Panc1 (cell line): Measurements from ENCODE around the gene LRCH1. TPM values are rescaled to one million over a fixed set of nuclear protein-coding genes. Genes with fewer than 3 reads are reported as not detected.

Source experiments
- ATAC-seq: fragments of 200-7000 bp; cut with Tn5 transposase; 2 replicates; pipeline ENCODE4 v1.9.1; 2020; ENCODE audit warnings: mild to moderate bottlenecking, moderate library complexity
- BruUV-seq: library from RNA; stranded (reverse); fragments of 400-500 nt; replicated peaks from 2 replicates; lab custom pipeline; 2021; lab: Mats Ljungman, UMichigan
- CTCF ChIA-PET: fragments of 300-600 bp; sonication (Branson Sonifier 250); formaldehyde crosslinking; loops from one replicate; lab custom pipeline; 2022; ENCODE audit warnings: antibody characterized with exemption; lab: Charles Lee
- POLR2A ChIA-PET: fragments of 300-600 bp; sonication (Branson Sonifier 250); formaldehyde crosslinking; loops from one replicate; lab custom pipeline; 2022; ENCODE audit warnings: antibody characterized with exemption; lab: Charles Lee
- DNase-seq: peaks from one replicate; pipeline ENCODE4 v3.0.0-alpha.2; 2010; ENCODE audit warnings: low read depth, low spot score
- H3K27ac ChIP-seq: 2 replicates; pipeline ENCODE4 v1.5.1; 2011; ENCODE audit warnings: mild to moderate bottlenecking, low read length, inconsistent platforms
- H3K27me3 ChIP-seq: fragments of 200-500 bp; sonication (Bioruptor generic); 2 replicates; pipeline ENCODE4 v1.6.0; 2014; ENCODE audit warnings: low read length, inconsistent platforms; ENCODE audit not compliant: control insufficient read depth, insufficient read depth
- H3K36me3 ChIP-seq: fragments of 200-500 bp; sonication (Bioruptor generic); 2 replicates; pipeline ENCODE4 v1.5.1; 2014; ENCODE audit warnings: inconsistent platforms, mild to moderate bottlenecking, low read length, moderate library complexity; ENCODE audit not compliant: control insufficient read depth, insufficient read depth
- H3K4me1 ChIP-seq: 2 replicates; pipeline ENCODE4 v1.5.1; 2011; ENCODE audit warnings: inconsistent platforms, mild to moderate bottlenecking, low read length, moderate library complexity; ENCODE audit not compliant: control insufficient read depth, insufficient read depth
- H3K4me3 ChIP-seq, 2 experiments: 2 replicates each; pipeline ENCODE4 v1.5.1; 2011 to 2012; ENCODE audit warnings: low read depth in 2 of 2, low read length in 2 of 2, mild to moderate bottlenecking in 2 of 2, inconsistent platforms in 1 of 2, moderate library complexity in 1 of 2
- H3K9me3 ChIP-seq: fragments of 200-500 bp; sonication (Bioruptor generic); 2 replicates; pipeline ENCODE4 v1.5.1; 2014; ENCODE audit warnings: low read depth, mild to moderate bottlenecking, inconsistent platforms, low read length, moderate library complexity; ENCODE audit not compliant: control insufficient read depth, insufficient read depth
- POLR2AphosphoS5 ChIP-seq: IDR thresholded peaks from 2 replicates; pipeline ENCODE4 v1.6.1; 2012; ENCODE audit warnings: mild to moderate bottlenecking, low read depth, low read length, moderate library complexity
- SIN3A ChIP-seq: IDR thresholded peaks from 2 replicates; pipeline ENCODE4 v1.6.1; 2012; ENCODE audit warnings: low read depth, mild to moderate bottlenecking, low read length, moderate library complexity, borderline replicate concordance; ENCODE audit not compliant: insufficient read depth
- TCF7L2 ChIP-seq: IDR thresholded peaks from 2 replicates; pipeline ENCODE4 v1.6.1; 2011; ENCODE audit warnings: mild to moderate bottlenecking, low read depth, low read length, inconsistent platforms
- in situ Hi-C: cut with HindIII; loops from 2 replicates; pipeline ENCODE4 v1.10.0; 2016; ENCODE audit warnings: low sequenced_read_pairs, low pct_unique_long_range_greater_than_20kb
- intact Hi-C: fragments of 100-400 bp; cut with micrococcal nuclease; formaldehyde crosslinking; loops from one replicate; pipeline ENCODE4 v1.10.0; 2022; ENCODE audit not compliant: unreplicated experiment
- total RNA-seq: library from RNA; stranded (reverse); gene quantifications from one replicate; pipeline ENCODE4 v1.2.1, GENCODE V29; 2021; ENCODE audit not compliant: unreplicated experiment
- TF ChIP-seq, protein P1 (sequence below), 2 experiments: IDR thresholded peaks; 2 replicates each; pipeline ENCODE4 v1.6.1; 2011 to 2012; ENCODE audit warnings: low read depth in 2 of 2, control low read depth in 1 of 2, low read length in 1 of 2, mild to moderate bottlenecking in 1 of 2, moderate library complexity in 1 of 2; ENCODE audit not compliant: insufficient read depth in 1 of 2
- TF ChIP-seq, protein P2 (sequence below): fragments of 450-650 bp; IDR thresholded peaks from 2 replicates; pipeline ENCODE4 v1.5.1; 2017; ENCODE audit warnings: mild to moderate bottlenecking

The LRCH1 gene
- total RNA-seq, 1 experiment from 2014 or later = 7.9 TPM

DNA sequence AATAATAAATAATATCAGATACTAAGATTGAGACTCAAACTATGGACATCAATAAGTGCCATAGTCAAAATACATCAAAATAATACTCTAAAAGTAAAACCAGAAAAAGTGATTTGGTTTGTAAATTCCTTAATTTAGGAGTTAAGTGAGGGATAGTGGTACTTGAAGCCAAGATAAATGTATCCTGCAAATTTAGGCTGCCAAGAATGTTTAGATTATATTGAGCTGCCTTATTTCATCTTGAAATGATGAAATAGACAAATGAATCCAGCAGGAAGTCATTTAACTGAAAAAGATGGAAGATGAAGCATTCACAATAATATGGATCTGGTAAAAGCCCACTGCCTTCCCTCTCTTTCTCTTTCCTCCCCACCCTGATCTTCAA, 112.3 kb downstream of the LRCH1 start:
- no peak overlapping the region for H3K27ac ChIP-seq

DNA sequence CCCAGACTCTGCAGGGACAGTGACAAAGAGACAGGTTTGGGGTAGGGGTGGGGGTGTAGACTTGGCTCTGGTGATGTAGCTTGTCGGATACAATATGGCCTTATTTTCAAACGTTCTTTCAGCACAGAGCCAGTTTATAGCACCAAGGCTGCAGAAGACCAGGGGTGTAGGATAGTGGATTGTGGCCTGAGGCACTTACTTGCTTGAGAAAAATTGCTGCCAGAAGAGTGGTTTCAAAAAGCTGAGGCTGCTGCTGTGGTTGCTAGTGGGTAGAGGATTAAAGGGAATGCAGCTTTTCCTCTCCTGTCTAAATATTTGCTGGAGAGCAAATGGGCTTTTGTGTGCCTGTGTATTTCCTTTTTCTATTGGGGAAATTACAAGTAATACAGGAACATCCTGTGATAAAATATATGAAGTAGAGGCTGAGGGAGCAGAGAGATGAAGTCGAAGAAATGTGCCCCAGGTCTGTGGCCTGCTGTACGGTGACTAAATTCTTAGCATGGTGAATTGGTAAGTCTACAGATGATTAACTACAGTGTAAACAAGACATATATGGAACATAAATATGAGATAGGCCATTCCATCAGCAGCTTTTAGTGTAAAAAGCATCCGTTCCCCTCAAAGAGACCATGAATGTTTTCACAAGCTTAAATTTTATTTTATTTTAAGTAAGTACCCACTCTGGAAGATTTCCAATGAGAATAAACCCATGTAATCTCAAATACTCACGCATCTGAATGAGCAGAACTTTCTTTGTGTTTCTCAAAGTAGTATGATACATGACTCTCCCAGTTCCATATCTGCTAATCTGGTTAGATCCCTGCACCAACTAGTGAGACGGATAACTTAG, 112.9 kb downstream of the LRCH1 start:
- H3K4me3 ChIP-seq = no peak overlapping the region
- TF ChIP-seq, protein P1, sequence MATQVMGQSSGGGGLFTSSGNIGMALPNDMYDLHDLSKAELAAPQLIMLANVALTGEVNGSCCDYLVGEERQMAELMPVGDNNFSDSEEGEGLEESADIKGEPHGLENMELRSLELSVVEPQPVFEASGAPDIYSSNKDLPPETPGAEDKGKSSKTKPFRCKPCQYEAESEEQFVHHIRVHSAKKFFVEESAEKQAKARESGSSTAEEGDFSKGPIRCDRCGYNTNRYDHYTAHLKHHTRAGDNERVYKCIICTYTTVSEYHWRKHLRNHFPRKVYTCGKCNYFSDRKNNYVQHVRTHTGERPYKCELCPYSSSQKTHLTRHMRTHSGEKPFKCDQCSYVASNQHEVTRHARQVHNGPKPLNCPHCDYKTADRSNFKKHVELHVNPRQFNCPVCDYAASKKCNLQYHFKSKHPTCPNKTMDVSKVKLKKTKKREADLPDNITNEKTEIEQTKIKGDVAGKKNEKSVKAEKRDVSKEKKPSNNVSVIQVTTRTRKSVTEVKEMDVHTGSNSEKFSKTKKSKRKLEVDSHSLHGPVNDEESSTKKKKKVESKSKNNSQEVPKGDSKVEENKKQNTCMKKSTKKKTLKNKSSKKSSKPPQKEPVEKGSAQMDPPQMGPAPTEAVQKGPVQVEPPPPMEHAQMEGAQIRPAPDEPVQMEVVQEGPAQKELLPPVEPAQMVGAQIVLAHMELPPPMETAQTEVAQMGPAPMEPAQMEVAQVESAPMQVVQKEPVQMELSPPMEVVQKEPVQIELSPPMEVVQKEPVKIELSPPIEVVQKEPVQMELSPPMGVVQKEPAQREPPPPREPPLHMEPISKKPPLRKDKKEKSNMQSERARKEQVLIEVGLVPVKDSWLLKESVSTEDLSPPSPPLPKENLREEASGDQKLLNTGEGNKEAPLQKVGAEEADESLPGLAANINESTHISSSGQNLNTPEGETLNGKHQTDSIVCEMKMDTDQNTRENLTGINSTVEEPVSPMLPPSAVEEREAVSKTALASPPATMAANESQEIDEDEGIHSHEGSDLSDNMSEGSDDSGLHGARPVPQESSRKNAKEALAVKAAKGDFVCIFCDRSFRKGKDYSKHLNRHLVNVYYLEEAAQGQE (IDR thresholded peaks at IDR 0.05; ENCODE audit: insufficient read depth in 1 of 2, low read depth in 2 of 2, low read length in 1 of 2) = no peak
- TF ChIP-seq, protein P2, sequence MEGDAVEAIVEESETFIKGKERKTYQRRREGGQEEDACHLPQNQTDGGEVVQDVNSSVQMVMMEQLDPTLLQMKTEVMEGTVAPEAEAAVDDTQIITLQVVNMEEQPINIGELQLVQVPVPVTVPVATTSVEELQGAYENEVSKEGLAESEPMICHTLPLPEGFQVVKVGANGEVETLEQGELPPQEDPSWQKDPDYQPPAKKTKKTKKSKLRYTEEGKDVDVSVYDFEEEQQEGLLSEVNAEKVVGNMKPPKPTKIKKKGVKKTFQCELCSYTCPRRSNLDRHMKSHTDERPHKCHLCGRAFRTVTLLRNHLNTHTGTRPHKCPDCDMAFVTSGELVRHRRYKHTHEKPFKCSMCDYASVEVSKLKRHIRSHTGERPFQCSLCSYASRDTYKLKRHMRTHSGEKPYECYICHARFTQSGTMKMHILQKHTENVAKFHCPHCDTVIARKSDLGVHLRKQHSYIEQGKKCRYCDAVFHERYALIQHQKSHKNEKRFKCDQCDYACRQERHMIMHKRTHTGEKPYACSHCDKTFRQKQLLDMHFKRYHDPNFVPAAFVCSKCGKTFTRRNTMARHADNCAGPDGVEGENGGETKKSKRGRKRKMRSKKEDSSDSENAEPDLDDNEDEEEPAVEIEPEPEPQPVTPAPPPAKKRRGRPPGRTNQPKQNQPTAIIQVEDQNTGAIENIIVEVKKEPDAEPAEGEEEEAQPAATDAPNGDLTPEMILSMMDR = no peak
- no peak for TF ChIP-seq SIN3A
- H3K27me3 ChIP-seq = no peaks in the 10 kb centered on the region
- no peaks in the 10 kb centered on the region for H3K36me3 ChIP-seq
- in situ Hi-C loops (no loop called here), intact Hi-C loops (no loop called here)
- no peaks in the 10 kb centered on the region for H3K9me3 ChIP-seq
- ChIA-PET CTCF (no interaction called here), POLR2A (no interaction called here)
- ATAC-seq (no peak), DNase-seq (no peak)
- no peak overlapping the region for H3K27ac ChIP-seq
- 0 out of 2 replicates have a peak, but pooled peaks cover 3% of the 10 kb centered on the region for H3K4me1 ChIP-seq
- BruUV-seq = no TSS peak

More for the DNA sequence above, 112.3 kb downstream of the LRCH1 start:
- CTCF ChIA-PET = no interaction called here
- no TSS peak for BruUV-seq
- no peak for ATAC-seq
- Histone ChIP-seq H3K36me3 (no peaks in the 10 kb centered on the region), H3K4me1 (0 out of 2 replicates have a peak, but pooled peaks cover 3% of the 10 kb centered on the region), H3K4me3 (no peak overlapping the region), H3K9me3 (no peaks in the 10 kb centered on the region), H3K27me3 (no peaks in the 10 kb centered on the region)
- no peak for DNase-seq
- intact Hi-C loops (no loop called here), in situ Hi-C loops (no loop called here)
- POLR2A ChIA-PET = no interaction called here
- TF ChIP-seq, protein P2 = no peak
- TF ChIP-seq TCF7L2 = no peak
- TF ChIP-seq POLR2AphosphoS5 = no peak
- TF ChIP-seq SIN3A = no peak
- TF ChIP-seq, protein P1 (IDR thresholded peaks at IDR 0.05; ENCODE audit: insufficient read depth in 1 of 2, low read depth in 2 of 2, low read length in 1 of 2) = no peak
